WTC11 (cell line): ENCODE results near the gene SH3BP5. TPM values are rescaled to one million over a fixed set of nuclear protein-coding genes. Genes with fewer than 3 reads are reported as not detected.

Experiments
- ATAC-seq: fragments of 200-7000 bp; cut with Tn5 transposase; 2 replicates; pipeline ENCODE4 v1.10.0; 2021; ENCODE audit warnings: mild to moderate bottlenecking, moderate library complexity
- CTCF ChIA-PET: fragments of 300-600 bp; sonication (Branson Sonifier 250); formaldehyde crosslinking; loops from one replicate; lab custom pipeline; 2021; ENCODE audit warnings: antibody characterized with exemption; lab: Charles Lee
- POLR2A ChIA-PET: fragments of 350-600 bp; sonication (Branson Sonifier 250); formaldehyde crosslinking; loops from one replicate; lab custom pipeline; 2021; ENCODE audit warnings: antibody characterized with exemption; lab: Charles Lee
- DNase-seq: peaks from one replicate; pipeline ENCODE4 v3.0.0; 2021; ENCODE audit warnings: low spot score
- H3K27ac Mint-ChIP-seq: 2 replicates; pipeline ENCODE4 v1.8.0; 2021; ENCODE audit warnings: mixed read lengths
- H3K27me3 Mint-ChIP-seq: 2 replicates; pipeline ENCODE4 v1.8.0; 2021; ENCODE audit warnings: low read depth, mild to moderate bottlenecking, moderate library complexity, mixed read lengths
- H3K36me3 Mint-ChIP-seq: 2 replicates; pipeline ENCODE4 v1.8.0; 2021; ENCODE audit warnings: mixed read lengths
- H3K4me1 Mint-ChIP-seq: 2 replicates; pipeline ENCODE4 v1.8.0; 2022; ENCODE audit warnings: mixed read lengths
- H3K4me3 Mint-ChIP-seq: 2 replicates; pipeline ENCODE4 v1.8.0; 2021; ENCODE audit warnings: mild to moderate bottlenecking, moderate library complexity, mixed read lengths
- H3K9me3 Mint-ChIP-seq: 2 replicates; pipeline ENCODE4 v1.8.0; 2021; ENCODE audit warnings: mixed read lengths
- ATF1 ChIP-seq: sonication (generic); formaldehyde crosslinking; IDR thresholded peaks from 2 replicates; pipeline ENCODE4 v1.8.1; 2023; ENCODE audit warnings: mild to moderate bottlenecking, moderate library complexity, missing genetic modification reagents
- CREB1 ChIP-seq: sonication (generic); formaldehyde crosslinking; IDR thresholded peaks from 2 replicates; pipeline ENCODE4 v1.8.0; 2023; ENCODE audit warnings: mild to moderate bottlenecking, missing genetic modification reagents
- FOXJ3 ChIP-seq: sonication (generic); formaldehyde crosslinking; IDR thresholded peaks from 2 replicates; pipeline ENCODE4 v1.9.0; 2021; ENCODE audit warnings: missing genetic modification reagents, mild to moderate bottlenecking, borderline replicate concordance
- JAZF1 ChIP-seq: fragments of 250-450 bp; sonication (Bioruptor Pico); IDR thresholded peaks from 2 replicates; pipeline ENCODE4 v1.9.0; 2021; ENCODE audit warnings: moderate library complexity, mild to moderate bottlenecking, inconsistent platforms
- KAT7 ChIP-seq: sonication (generic); formaldehyde crosslinking; IDR thresholded peaks from 2 replicates; pipeline ENCODE4 v1.8.1; 2023; ENCODE audit warnings: missing genetic modification reagents, mild to moderate bottlenecking, borderline replicate concordance
- MYBL2 ChIP-seq: sonication (generic); formaldehyde crosslinking; IDR thresholded peaks from 2 replicates; pipeline ENCODE4 v1.8.1; 2023; ENCODE audit warnings: mild to moderate bottlenecking, moderate library complexity, missing genetic modification reagents
- NFATC4 ChIP-seq: fragments of 250-450 bp; sonication (Bioruptor Pico); IDR thresholded peaks from 2 replicates; pipeline ENCODE4 v1.9.0; 2021; ENCODE audit warnings: mild to moderate bottlenecking
- OVOL2 ChIP-seq: fragments of 250-450 bp; sonication (Bioruptor Pico); IDR thresholded peaks from 2 replicates; pipeline ENCODE4 v1.9.0; 2021; ENCODE audit warnings: mild to moderate bottlenecking, borderline replicate concordance
- PRRX2 ChIP-seq: fragments of 250-450 bp; sonication (Bioruptor Pico); IDR thresholded peaks from 2 replicates; pipeline ENCODE4 v1.8.0; 2021; ENCODE audit warnings: mild to moderate bottlenecking
- RELA ChIP-seq: sonication (generic); formaldehyde crosslinking; IDR thresholded peaks from 2 replicates; pipeline ENCODE4 v1.8.1; 2022; ENCODE audit warnings: missing genetic modification reagents, mild to moderate bottlenecking, borderline replicate concordance
- RORB ChIP-seq: fragments of 250-450 bp; sonication (Bioruptor Pico); IDR thresholded peaks from 2 replicates; pipeline ENCODE4 v1.9.0; 2021; ENCODE audit warnings: mild to moderate bottlenecking
- SMAD3 ChIP-seq: sonication (generic); formaldehyde crosslinking; IDR thresholded peaks from 2 replicates; pipeline ENCODE4 v1.8.0; 2022; ENCODE audit warnings: missing genetic modification reagents, mild to moderate bottlenecking, borderline replicate concordance
- TEAD4 ChIP-seq: sonication (generic); formaldehyde crosslinking; IDR thresholded peaks from 2 replicates; pipeline ENCODE4 v1.8.0; 2022; ENCODE audit warnings: mild to moderate bottlenecking, missing genetic modification reagents
- ZNF219 ChIP-seq: sonication (generic); formaldehyde crosslinking; IDR thresholded peaks from 2 replicates; pipeline ENCODE4 v1.8.0; 2023; ENCODE audit warnings: missing genetic modification reagents, mild to moderate bottlenecking, borderline replicate concordance
- ZNF396 ChIP-seq: fragments of 250-450 bp; sonication (Bioruptor Pico); IDR thresholded peaks from 2 replicates; pipeline ENCODE4 v1.8.0; 2021; ENCODE audit warnings: mild to moderate bottlenecking, moderate library complexity, borderline replicate concordance
- total RNA-seq: library from RNA; stranded (reverse); gene quantifications from 3 replicates; pipeline ENCODE4 v1.2.3, GENCODE V29; 2021
- TF ChIP-seq, protein P1 (sequence below): fragments of 250-450 bp; sonication (Bioruptor Pico); IDR thresholded peaks from 2 replicates; pipeline ENCODE4 v1.9.0; 2021; ENCODE audit warnings: moderate library complexity, mild to moderate bottlenecking, inconsistent platforms, borderline replicate concordance
- TF ChIP-seq, protein P2 (sequence below): fragments of 250-450 bp; sonication (Bioruptor Pico); IDR thresholded peaks from 2 replicates; pipeline ENCODE4 v2.1.2; 2022; ENCODE audit warnings: mild to moderate bottlenecking, moderate library complexity
- TF ChIP-seq, protein P3 (sequence below): sonication (generic); formaldehyde crosslinking; IDR thresholded peaks from 2 replicates; pipeline ENCODE4 v1.8.1; 2022; ENCODE audit warnings: missing genetic modification reagents, borderline replicate concordance
- TF ChIP-seq, protein P4 (sequence below): sonication (generic); formaldehyde crosslinking; IDR thresholded peaks from 2 replicates; pipeline ENCODE4 v1.8.1; 2023; ENCODE audit warnings: mild to moderate bottlenecking, missing genetic modification reagents, moderate library complexity
- TF ChIP-seq, protein P5 (sequence below): sonication (generic); formaldehyde crosslinking; IDR thresholded peaks from 2 replicates; pipeline ENCODE4 v1.8.1; 2023; ENCODE audit warnings: mild to moderate bottlenecking, missing genetic modification reagents, borderline replicate concordance
- TF ChIP-seq, protein P6 (sequence below): sonication (generic); formaldehyde crosslinking; IDR thresholded peaks from 2 replicates; pipeline ENCODE4 v1.8.1; 2023; ENCODE audit warnings: mild to moderate bottlenecking, moderate library complexity, missing genetic modification reagents
- TF ChIP-seq, protein P7 (sequence below): sonication (generic); formaldehyde crosslinking; IDR thresholded peaks from 2 replicates; pipeline ENCODE4 v1.8.1; 2022; ENCODE audit warnings: low read depth, missing genetic modification reagents, borderline replicate concordance
- TF ChIP-seq, protein P8 (sequence below): fragments of 250-450 bp; sonication (Bioruptor Pico); IDR thresholded peaks from 2 replicates; pipeline ENCODE4 v1.8.0; 2021; ENCODE audit warnings: mild to moderate bottlenecking

SH3BP5 gene
- total RNA-seq, 1 experiment from 2014 or later: 7.2 TPM

DNA sequence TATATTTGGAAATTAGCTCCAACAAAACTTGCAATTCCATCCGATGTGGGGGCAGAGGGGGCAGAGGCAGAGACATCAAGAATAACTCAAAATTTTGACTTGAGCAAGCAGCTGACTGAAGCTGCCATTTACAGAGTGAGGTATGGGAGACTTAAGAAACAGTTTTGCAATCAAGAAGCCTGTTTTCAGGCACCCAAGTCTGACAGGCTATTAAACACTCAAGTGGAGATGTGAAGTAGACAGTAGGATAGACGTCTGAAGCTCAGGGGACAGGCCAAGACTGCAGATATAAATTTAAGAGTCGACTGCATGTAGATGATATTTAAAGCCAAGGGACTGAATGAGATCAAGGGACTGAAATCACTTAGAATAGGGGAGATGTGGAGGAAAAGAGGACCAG, 9.9 kb upstream of the SH3BP5 start:
- Mint-ChIP-seq H3K27ac (no peak overlapping the region), H3K27me3 (no peaks in the 10 kb centered on the region; the same call in 1 of the 2 replicates), H3K4me3 (no peak overlapping the region), H3K9me3 (no peaks in the 10 kb centered on the region; the same call in 1 of the 2 replicates), H3K4me1 (no peaks in the 10 kb centered on the region), H3K36me3 (no peaks in the 10 kb centered on the region)
- POLR2A ChIA-PET: no interaction called here
- ATAC-seq (no peak), DNase-seq (no peak)
- TF ChIP-seq SMAD3 (CRISPR knock-in tag): no peak
- TF ChIP-seq, protein P1, sequence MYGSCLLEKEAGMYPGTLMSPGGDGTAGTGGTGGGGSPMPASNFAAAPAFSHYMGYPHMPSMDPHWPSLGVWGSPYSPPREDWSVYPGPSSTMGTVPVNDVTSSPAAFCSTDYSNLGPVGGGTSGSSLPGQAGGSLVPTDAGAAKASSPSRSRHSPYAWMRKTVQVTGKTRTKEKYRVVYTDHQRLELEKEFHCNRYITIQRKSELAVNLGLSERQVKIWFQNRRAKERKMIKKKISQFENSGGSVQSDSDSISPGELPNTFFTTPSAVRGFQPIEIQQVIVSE: no peak
- TF ChIP-seq ZNF396 (CRISPR knock-in tag): no peak
- TF ChIP-seq, protein P2, sequence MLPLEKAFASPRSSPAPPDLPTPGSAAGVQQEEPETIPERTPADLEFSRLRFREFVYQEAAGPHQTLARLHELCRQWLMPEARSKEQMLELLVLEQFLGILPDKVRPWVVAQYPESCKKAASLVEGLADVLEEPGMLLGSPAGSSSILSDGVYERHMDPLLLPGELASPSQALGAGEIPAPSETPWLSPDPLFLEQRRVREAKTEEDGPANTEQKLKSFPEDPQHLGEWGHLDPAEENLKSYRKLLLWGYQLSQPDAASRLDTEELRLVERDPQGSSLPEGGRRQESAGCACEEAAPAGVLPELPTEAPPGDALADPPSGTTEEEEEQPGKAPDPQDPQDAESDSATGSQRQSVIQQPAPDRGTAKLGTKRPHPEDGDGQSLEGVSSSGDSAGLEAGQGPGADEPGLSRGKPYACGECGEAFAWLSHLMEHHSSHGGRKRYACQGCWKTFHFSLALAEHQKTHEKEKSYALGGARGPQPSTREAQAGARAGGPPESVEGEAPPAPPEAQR: no peak
- TF ChIP-seq, protein P3, sequence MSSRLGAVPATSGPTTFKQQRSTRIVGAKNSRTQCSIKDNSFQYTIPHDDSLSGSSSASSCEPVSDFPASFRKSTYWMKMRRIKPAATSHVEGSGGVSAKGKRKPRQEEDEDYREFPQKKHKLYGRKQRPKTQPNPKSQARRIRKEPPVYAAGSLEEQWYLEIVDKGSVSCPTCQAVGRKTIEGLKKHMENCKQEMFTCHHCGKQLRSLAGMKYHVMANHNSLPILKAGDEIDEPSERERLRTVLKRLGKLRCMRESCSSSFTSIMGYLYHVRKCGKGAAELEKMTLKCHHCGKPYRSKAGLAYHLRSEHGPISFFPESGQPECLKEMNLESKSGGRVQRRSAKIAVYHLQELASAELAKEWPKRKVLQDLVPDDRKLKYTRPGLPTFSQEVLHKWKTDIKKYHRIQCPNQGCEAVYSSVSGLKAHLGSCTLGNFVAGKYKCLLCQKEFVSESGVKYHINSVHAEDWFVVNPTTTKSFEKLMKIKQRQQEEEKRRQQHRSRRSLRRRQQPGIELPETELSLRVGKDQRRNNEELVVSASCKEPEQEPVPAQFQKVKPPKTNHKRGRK (CRISPR knock-in tag): no peak
- no peak for TF ChIP-seq JAZF1 (CRISPR knock-in tag)
- no peak for TF ChIP-seq ATF1
- TF ChIP-seq KAT7 (CRISPR knock-in tag): no peak
- TF ChIP-seq OVOL2 (CRISPR knock-in tag): no peak
- TF ChIP-seq CREB1: no peak
- TF ChIP-seq, protein P4, sequence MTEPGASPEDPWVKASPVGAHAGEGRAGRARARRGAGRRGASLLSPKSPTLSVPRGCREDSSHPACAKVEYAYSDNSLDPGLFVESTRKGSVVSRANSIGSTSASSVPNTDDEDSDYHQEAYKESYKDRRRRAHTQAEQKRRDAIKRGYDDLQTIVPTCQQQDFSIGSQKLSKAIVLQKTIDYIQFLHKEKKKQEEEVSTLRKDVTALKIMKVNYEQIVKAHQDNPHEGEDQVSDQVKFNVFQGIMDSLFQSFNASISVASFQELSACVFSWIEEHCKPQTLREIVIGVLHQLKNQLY (CRISPR knock-in tag): no peak
- TF ChIP-seq FOXJ3: no peak
- no peak for TF ChIP-seq PRRX2 (CRISPR knock-in tag)
- TF ChIP-seq RELA (CRISPR knock-in tag): no peak
- CTCF ChIA-PET: interaction anchor here (1.0 to 1.4 kb wide), 2 partner anchors 74 to 76 kb away, joined by 3 to 4 read pairs; no protein-coding TSS in a partner anchor

DNA sequence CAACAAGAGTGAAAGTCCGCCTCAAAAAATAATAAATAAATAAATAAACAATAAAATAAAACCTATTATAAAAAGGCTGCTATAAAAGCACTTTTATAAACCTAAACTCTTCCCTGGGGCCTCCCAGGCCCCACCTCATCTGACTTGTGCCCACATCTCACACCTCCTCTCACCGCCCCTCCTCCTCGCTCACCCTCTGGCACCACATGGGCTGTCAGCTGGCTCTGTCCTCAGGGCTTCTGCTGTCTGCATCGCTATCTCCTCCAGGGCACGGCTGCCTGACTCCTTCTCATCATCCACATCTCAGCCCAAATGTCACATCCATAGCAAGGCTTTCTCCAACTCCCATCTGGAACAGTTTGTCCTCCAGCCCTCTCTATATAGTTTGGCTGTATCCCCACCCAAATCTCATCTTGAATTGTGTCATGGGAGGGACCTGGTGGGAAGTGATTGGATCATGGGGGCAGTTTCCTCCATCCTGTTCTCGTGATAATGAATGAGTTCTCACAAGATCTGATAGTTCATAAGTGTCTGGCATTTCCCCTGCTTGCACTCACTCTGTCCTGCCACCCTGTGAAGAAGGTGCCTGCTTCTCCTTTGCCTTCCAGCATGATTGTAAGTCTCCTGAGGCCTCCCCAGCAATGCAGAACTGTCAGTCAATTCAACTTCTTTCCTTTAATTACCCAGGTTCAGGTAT, 8.8 kb upstream of the SH3BP5 start:
- H3K9me3 Mint-ChIP-seq: no peaks in the 10 kb centered on the region; the same call in 1 of the 2 replicates
- ChIA-PET CTCF (no interaction called here), POLR2A (no interaction called here)
- no peak overlapping the region for H3K4me3 Mint-ChIP-seq
- DNase-seq (no peak), ATAC-seq (no peak)
- H3K36me3 Mint-ChIP-seq: no peaks in the 10 kb centered on the region
- no peaks in the 10 kb centered on the region for H3K4me1 Mint-ChIP-seq
- no peaks in the 10 kb centered on the region; the same call in 1 of the 2 replicates for H3K27me3 Mint-ChIP-seq
- no peak overlapping the region for H3K27ac Mint-ChIP-seq
- TF ChIP-seq, protein P5, sequence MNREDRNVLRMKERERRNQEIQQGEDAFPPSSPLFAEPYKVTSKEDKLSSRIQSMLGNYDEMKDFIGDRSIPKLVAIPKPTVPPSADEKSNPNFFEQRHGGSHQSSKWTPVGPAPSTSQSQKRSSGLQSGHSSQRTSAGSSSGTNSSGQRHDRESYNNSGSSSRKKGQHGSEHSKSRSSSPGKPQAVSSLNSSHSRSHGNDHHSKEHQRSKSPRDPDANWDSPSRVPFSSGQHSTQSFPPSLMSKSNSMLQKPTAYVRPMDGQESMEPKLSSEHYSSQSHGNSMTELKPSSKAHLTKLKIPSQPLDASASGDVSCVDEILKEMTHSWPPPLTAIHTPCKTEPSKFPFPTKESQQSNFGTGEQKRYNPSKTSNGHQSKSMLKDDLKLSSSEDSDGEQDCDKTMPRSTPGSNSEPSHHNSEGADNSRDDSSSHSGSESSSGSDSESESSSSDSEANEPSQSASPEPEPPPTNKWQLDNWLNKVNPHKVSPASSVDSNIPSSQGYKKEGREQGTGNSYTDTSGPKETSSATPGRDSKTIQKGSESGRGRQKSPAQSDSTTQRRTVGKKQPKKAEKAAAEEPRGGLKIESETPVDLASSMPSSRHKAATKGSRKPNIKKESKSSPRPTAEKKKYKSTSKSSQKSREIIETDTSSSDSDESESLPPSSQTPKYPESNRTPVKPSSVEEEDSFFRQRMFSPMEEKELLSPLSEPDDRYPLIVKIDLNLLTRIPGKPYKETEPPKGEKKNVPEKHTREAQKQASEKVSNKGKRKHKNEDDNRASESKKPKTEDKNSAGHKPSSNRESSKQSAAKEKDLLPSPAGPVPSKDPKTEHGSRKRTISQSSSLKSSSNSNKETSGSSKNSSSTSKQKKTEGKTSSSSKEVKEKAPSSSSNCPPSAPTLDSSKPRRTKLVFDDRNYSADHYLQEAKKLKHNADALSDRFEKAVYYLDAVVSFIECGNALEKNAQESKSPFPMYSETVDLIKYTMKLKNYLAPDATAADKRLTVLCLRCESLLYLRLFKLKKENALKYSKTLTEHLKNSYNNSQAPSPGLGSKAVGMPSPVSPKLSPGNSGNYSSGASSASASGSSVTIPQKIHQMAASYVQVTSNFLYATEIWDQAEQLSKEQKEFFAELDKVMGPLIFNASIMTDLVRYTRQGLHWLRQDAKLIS (CRISPR knock-in tag): no peak
- no peak for TF ChIP-seq RORB (CRISPR knock-in tag)
- TF ChIP-seq MYBL2 (CRISPR knock-in tag): no peak
- no peak for TF ChIP-seq ZNF219 (CRISPR knock-in tag)
- TF ChIP-seq, protein P6, sequence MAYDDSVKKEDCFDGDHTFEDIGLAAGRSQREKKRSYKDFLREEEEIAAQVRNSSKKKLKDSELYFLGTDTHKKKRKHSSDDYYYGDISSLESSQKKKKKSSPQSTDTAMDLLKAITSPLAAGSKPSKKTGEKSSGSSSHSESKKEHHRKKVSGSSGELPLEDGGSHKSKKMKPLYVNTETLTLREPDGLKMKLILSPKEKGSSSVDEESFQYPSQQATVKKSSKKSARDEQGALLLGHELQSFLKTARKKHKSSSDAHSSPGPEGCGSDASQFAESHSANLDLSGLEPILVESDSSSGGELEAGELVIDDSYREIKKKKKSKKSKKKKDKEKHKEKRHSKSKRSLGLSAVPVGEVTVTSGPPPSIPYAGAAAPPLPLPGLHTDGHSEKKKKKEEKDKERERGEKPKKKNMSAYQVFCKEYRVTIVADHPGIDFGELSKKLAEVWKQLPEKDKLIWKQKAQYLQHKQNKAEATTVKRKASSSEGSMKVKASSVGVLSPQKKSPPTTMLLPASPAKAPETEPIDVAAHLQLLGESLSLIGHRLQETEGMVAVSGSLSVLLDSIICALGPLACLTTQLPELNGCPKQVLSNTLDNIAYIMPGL: no peak
- no peak for TF ChIP-seq NFATC4
- TF ChIP-seq, protein P7, sequence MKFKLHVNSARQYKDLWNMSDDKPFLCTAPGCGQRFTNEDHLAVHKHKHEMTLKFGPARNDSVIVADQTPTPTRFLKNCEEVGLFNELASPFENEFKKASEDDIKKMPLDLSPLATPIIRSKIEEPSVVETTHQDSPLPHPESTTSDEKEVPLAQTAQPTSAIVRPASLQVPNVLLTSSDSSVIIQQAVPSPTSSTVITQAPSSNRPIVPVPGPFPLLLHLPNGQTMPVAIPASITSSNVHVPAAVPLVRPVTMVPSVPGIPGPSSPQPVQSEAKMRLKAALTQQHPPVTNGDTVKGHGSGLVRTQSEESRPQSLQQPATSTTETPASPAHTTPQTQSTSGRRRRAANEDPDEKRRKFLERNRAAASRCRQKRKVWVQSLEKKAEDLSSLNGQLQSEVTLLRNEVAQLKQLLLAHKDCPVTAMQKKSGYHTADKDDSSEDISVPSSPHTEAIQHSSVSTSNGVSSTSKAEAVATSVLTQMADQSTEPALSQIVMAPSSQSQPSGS (CRISPR knock-in tag): no peak
- TF ChIP-seq, protein P8, sequence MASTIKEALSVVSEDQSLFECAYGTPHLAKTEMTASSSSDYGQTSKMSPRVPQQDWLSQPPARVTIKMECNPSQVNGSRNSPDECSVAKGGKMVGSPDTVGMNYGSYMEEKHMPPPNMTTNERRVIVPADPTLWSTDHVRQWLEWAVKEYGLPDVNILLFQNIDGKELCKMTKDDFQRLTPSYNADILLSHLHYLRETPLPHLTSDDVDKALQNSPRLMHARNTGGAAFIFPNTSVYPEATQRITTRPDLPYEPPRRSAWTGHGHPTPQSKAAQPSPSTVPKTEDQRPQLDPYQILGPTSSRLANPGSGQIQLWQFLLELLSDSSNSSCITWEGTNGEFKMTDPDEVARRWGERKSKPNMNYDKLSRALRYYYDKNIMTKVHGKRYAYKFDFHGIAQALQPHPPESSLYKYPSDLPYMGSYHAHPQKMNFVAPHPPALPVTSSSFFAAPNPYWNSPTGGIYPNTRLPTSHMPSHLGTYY (CRISPR knock-in tag): no peak
- no peak for TF ChIP-seq TEAD4 (CRISPR knock-in tag)
